ELF-1 (cell line): ENCODE measurements around the gene MUC20.

Experiments used
- DNase-seq: peaks from one replicate; pipeline ENCODE4 v3.0.0-alpha.2; 2016; ENCODE audit warnings: low read depth, low spot score

Gene MUC20

DNA sequence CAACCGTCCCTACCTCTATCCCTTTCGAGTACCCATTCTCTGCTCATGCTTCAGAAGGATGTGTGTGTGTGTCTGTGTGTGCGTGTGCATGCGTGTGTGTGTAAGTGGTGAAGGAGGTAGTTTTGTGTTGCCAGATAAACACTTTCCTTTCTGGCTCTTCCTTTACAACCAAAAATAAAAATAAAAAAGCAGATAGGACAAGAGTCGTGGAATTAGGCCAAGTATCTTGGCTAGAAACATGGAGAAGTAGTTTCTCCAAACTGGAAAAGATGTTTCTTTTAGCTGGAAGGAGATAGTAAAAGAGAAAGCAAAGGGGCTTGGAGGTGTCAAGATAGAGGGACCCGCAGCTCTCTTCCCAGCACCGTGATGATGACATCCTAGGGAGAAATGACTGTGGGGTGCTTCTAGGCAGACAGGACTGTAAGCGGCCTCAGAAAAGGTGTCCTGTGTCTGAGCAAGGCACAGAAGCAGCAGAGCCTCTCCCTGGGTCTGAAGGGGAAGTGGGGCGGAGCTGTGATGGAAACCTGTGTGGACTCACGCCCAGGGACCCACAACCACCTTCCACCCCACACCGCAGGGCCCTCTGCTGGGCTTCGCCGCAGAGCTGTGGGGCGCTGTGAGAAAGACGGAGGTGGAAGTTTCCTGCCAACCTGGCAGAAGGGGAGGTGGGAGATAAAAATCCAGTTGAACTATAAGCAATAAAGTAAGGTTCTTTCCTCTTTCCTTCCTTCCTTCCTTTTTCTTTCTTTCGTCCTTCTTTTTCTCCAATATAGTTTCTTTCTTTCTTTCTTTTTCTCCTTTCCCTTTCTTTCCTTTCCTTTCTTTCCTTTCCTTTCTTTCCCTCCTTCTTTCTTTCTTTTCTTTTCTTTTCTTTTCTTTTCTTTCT is 35.3 kb downstream of the MUC20 start:
- DNase-seq, result no peak

GRCh38 chr3:195757438-195757770 is 36.6 kb downstream of the MUC20 start:
- no peak for DNase-seq

DNA sequence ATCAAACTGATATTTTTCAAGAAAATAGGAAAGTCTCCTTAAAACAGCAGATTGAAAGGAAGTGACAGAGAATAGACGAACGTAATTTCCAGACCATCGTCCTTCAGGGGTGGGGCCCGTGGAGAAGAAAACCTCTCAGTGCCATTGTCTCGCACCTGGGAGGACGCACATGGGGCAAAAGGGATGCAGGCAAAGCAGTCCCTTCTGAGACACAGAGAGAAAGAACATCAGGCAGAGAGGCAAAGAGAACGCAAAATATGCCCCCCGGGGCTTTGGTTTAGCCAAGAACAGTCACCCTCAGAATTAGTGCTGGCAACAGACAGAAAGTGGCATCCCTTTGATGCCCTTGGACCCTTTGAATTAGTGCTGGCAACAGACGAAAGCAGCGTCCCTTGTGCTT is 37.0 kb downstream of the MUC20 start:
- no peak for DNase-seq

GRCh38 chr3:195758721-195759353 is 38.1 kb downstream of the MUC20 start:
- DNase-seq, result no peak

DNA sequence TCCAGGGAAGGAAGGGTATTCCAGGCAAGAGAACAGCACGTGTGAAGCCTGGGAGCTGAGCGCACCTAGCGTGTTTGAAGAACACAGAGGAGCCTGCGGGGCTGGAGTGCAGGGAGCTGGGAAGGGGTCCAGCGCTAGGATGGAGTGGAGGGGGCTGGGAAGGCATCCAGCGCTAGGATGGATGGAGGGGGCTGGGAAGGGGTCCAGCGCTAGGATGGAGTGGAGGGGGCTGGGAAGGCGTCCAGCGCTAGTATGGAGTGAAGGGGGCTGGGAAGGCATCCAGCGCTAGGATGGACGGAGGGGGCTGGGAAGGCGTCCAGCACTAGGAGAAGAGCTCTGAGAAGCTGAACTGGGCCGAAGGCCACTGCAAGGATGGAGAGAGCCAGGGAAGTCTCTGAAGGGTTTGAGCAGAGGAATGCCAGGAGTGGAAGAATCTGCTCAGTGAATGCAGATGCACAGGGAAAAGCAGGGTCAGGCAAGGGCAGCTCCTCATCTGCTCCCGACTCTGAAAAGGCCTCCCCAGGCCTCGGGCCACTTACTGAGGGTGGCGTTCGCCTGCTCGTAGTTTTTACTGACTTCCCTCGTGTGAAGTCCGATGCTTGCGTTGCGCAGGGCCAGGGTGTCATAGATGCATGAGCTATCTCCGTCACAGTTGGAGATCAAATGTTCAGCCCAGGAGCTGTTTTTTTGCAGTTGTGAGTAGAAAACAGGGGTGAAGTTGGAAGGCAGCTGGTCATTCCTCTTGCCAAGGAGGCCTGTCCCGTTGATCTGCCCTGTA is 39.8 kb downstream of the MUC20 start:
- no peak for DNase-seq

DNA sequence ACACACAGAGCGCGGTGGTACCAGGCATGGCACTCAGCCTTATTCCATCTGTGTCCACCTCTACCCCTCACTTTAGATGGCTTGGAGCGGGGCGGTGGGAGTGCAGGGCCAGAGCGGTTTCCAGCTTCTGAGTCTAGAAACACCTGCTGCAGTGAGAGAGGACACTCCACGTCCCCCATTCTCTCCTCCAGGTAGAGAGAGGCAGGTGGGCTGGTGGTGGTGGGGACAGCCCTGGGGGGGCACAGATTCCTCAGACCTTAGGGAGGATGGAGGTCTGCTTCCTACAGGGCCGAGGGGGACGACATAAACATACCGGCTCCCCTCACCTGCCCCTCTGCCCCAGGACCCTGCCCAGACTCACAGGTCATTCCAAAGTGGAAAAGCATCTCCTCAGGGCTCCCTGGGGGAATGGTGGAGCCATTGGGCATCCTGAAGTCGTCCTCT is 40.4 kb downstream of the MUC20 start:
- no peak for DNase-seq

GRCh38 chr3:195761567-195762248 is 40.9 kb downstream of the MUC20 start:
- DNase-seq, result peak; percentile 34

- DNase-seq, result no peak
These were observed 41.4 kb downstream of the MUC20 start for GRCh38 chr3:195762249-195762585.

GRCh38 chr3:195762611-195763010 is 41.8 kb downstream of the MUC20 start:
- no peak for DNase-seq

DNA sequence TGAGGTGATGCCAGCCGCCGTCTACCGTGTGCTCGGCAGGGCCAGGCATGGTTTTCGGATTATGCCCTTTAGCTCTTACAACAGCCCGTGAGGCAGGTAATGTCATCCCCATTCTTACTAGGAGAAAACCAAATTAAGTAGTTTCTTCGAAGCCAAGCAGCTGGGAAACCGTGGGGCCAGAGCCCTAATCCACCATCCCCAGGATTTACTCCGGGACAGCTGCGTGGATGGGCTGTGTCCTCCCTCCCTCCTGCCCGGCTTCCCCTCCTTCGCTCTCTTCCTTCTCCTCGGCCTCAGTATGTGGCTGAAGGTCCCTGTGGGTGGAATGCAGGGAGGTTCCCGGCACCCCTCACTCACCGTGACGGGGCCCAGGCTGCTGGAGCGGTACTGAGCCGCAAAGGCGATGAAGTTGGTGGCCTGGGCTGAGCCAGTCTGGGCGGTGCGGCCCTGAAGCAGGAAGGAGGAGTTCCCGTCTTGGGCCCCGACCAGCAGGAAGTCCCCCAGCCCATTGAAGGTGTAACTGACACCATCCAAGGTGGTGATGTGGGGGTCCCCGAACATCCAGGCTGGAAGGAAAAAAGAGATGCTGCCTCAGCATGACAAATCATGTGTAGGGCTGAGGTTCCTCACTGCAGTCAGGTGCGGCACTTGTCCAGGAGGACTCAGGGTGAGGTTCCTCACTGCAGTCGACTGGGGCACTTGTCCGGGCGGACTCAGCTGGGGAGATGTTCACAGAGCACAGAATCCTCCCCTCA is 42.5 kb downstream of the MUC20 start:
- DNase-seq, result no peak

DNA sequence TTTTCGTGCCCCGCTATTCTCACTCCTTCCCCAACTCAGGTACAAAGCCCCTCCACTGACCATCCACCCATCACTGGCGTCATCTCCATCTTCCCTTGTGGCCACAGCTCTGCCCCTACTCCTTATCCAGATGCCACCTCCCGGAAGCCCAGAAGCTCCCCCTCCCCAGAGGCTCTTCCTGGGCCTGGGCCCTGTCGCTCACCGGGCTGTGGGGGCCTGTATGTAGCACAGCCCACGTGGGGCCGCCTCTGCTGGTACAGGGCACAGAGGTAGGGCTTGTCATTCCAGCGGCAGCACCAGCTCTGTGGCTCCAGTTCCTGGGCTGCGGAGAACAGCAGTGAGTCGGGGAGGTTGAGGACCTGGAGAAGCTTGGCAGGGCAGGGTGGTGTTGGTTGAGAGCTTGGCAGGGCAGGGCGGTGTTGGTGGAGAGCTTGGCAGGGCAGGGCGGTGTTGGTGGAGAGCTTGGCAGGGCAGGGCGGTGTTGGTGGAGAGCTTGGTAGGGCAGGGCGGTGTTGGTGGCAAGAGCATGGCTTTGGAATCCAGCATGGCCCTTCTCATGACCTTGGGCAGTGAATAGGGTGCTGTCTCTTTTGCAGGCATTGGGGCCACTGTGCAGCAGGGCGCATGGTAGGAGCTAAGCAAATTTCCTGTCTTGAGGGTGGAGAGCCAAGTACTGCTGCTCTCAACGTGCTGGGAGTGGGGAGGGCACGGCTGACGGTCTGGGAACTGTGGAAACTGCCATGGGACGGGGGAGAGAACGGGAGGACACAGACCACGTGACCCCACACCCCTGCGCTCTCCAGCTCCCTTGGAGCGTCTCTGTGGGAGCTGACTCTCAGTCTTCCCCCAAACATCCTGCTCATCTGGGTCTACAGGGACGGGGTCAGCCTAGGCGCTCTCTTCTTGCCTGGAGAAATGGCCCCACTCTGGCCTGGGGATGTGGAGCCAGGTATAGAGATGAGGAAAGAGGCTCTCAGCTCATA is 43.4 kb downstream of the MUC20 start:
- DNase-seq, result no peak

- no peak for DNase-seq
These were observed 44.4 kb downstream of the MUC20 start for GRCh38 chr3:195764961-195765706.

DNA sequence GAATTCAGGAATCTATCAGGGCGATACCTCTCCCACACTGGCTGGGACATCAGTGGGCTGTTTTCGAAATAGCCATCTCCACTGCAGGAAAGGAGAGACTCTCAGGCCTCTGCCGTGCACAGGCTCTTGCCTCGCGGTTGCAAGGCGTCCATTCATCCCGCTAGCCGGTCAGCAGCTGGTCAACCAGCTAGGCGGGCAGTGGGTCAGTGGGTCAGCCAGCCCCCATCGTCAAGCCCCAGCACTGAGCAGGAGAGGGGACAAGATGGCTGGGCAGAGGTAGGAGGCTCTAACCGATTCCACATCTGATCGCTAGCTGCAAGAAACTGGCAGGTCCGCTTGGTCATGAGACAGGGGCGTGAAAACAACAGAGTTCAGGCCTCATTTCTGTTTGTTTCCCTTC is 45.9 kb downstream of the MUC20 start:
- DNase-seq, result no peak

- no peak for DNase-seq
These were observed 47.0 kb downstream of the MUC20 start for GRCh38 chr3:195767792-195768191.

GRCh38 chr3:195768414-195768813 is 47.6 kb downstream of the MUC20 start:
- no peak for DNase-seq

DNA sequence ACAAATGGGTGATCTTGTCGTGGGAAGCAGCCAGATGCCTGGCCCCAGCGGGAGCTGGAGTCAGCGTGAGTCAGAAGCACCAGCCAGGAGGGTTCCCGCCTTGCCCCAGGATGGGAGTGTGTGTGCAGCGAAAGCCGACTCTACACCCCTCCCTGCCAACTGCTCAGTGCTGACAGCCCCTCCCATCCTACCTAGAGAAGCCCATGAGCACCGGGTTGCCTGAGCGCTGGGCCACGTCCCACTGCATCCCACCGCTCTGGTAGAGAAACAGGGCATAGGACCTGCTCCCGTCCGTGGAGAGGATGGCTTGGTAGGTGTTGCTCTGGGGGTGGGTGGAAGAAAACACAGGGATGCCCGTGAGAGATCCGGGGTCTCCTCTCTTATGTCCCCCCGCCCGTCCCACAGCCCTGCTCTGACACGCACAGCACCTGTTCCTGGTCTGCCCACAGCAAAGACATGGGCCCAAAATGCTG is 48.1 kb downstream of the MUC20 start:
- no peak for DNase-seq

- no peak for DNase-seq
These were observed 48.8 kb downstream of the MUC20 start for GRCh38 chr3:195769551-195769950.

GRCh38 chr3:195770081-195770840 is 49.5 kb downstream of the MUC20 start:
- DNase-seq, result no peak
